Heart left ventricle (tissue), 16 donors: ENCODE results near the gene COL17A1. TPM values are rescaled to one million over a fixed set of nuclear protein-coding genes. Genes with fewer than 3 reads are reported as not detected.

Experiments used
- ATAC-seq, 4 donors: fragments of 200-7000 bp; cut with Tn5 transposase; one replicate each; pipeline ENCODE4 v1.9.1; 2020 to 2022; ENCODE audit warnings: moderate library complexity in 4 of 4, mild to moderate bottlenecking in 3 of 4, moderate number of reproducible peaks in 1 of 4
- DNase-seq, 5 donors: peaks; one replicate each; pipeline ENCODE4 v3.0.0-alpha.2; 2020
- H3K27ac ChIP-seq, 12 donors: fragments of 200-600 bp; sonication (generic) in 4 of 12; one replicate each; pipeline versions ENCODE4 v1.5.0 to v1.8.0; 2016 to 2022; ENCODE audit warnings: mild to moderate bottlenecking in 2 of 12
- H3K27me3 ChIP-seq, 9 donors: fragments of 200-600 bp; sonication (generic) in 2 of 9; one replicate each; pipeline versions ENCODE4 v1.5.1 to v1.8.0; 2016 to 2022; ENCODE audit warnings: mild to moderate bottlenecking in 3 of 9
- H3K36me3 ChIP-seq, 9 donors: fragments of 200-600 bp; sonication (generic) in 2 of 9; one replicate each; pipeline versions ENCODE4 v1.5.0 to v1.8.0; 2018 to 2022; ENCODE audit warnings: mild to moderate bottlenecking in 2 of 9
- H3K4me1 ChIP-seq, 12 donors: fragments of 200-600 bp; sonication (generic) in 4 of 12; one replicate each; pipeline versions ENCODE4 v1.5.0 to v1.8.0; 2016 to 2022; ENCODE audit warnings: mild to moderate bottlenecking in 3 of 12
- H3K4me3 ChIP-seq, 12 donors: fragments of 200-600 bp; sonication (generic) in 4 of 12; one replicate each; pipeline versions ENCODE4 v1.5.0 to v1.8.0; 2017 to 2022; ENCODE audit warnings: mild to moderate bottlenecking in 9 of 12, moderate library complexity in 4 of 12
- H3K9me3 ChIP-seq, 12 donors: fragments of 200-600 bp; sonication (generic) in 4 of 12; one replicate each; pipeline versions ENCODE4 v1.5.0 to v1.8.0; 2016 to 2022; ENCODE audit warnings: mild to moderate bottlenecking in 1 of 12
- POLR2A ChIP-seq, 2 donors: fragments of 450-650 bp; IDR thresholded peaks; one replicate each; pipeline ENCODE4 v1.6.1; 2017; ENCODE audit warnings: antibody characterized with exemption in 2 of 2, mild to moderate bottlenecking in 2 of 2, moderate library complexity in 2 of 2
- WGBS, 4 donors: extraction: QIAGEN DNeasy Blood & Tissue Kit in 2 of 4; methylation state at CpG; one replicate each; pipeline versions ENCODE4 v1.1.5 to v1.1.7; 2013 to 2018; 5-methylcytosine and 5-hydroxymethylcytosine counted together
- intact Hi-C, 10 donors: fragments of 100-400 bp; cut with DNase I; formaldehyde crosslinking; loops; one replicate each; pipeline versions ENCODE4 v1.11.1 to v1.14.2; 2022
- polyA plus RNA-seq, 2 donors: library from polyadenylated mRNA; stranded (reverse); fragments of 200-250 nt; gene quantifications; one replicate each; pipeline ENCODE4 v1.2.3, GENCODE V29; 2013
- total RNA-seq, 9 donors: library from RNA; depleted of rRNA in 2 of 9; stranded (reverse); fragments of >200 nt in 2 of 9; fragmentation: NEBNext Ultra II Directional in 3 of 9; extraction: Animal tissue kit (Norgen Biotek cat#: 25700) in 3 of 9; gene quantifications; one replicate each; pipeline versions ENCODE4 v1.1.0 to v1.2.4, GENCODE V29; 2016 to 2023
- TF ChIP-seq, protein P1 (sequence below), 12 donors: fragments of 200-600 bp; sonication (generic) in 4 of 12; IDR thresholded peaks; one replicate each; pipeline versions ENCODE4 v1.5.0 to v1.8.0; 2018 to 2022; ENCODE audit warnings: antibody characterized with exemption in 12 of 12, mild to moderate bottlenecking in 5 of 12
- donor health status: ischemic (EF 13 %, LVEDD 7.1; RV severe dilation, severe dysfunction).
- donor health status: healthy with polysubstance abuse.
- donor health status: DM: no; HTN: yes; CAD: no.
- donor health status: DM: no; HTN: no; CAD: no.
- donor health status: ischemic (EF 25% LVEDD 6.9; RV normal size, moderate dysfunction).
- donor health status: ischemic (EF 25% LVEDD 5.7; RV mildly dilated, moderate dysfunction).
- donor health status: healthy.
- donor health status: DM: yes; HTN: yes; CAD: no.
- donor health status: ischemic (EF 35%, LVEDD 5.7; RV mildly dilated, moderate dysfunction).
- donor health status: nonischemic (EF 11% LVEDD 7.7; RV severe dilation, severe dysfunction).
- donor health status: DM: yes; HTN: yes; CAD: no.
- donor health status: PGD.
- donor health status: ischemic (EF 29% LVEDD 5.4; RV normal size, mild dysfunction).
- donor health status: nonischemic (EF 23%, LVEDD 6.1; RV moderate dilation, normal function).

The COL17A1 gene
- total and polyA plus RNA-seq, 11 donors = 0.28 to 2.2 (median 0.37) TPM; not detected in 6

DNA sequence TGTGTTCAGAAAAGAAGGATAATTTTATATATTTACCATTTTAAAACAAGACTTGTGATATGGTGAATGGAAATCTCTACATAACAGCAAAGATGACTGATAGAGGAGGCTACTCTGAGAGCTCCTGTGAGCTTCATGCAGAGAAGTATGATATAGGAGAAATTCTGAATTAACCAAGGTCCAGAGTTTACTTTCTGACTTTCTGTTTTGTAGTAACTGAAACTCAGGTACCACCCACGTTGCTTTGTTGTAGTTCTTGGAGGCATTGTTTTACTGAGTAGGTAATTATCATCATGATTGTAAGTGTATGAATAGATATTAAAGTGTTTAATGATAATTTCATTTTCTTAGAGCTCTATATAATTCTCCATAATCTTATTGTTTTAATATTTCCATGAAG lies 18.3 kb upstream of the COL17A1 start:
- Histone ChIP-seq H3K4me1 (no peaks in the 10 kb centered on the region), H3K9me3 (no peaks in the 10 kb centered on the region), H3K4me3 (no peak overlapping the region), H3K27me3 (no peaks in the 10 kb centered on the region), H3K27ac (no peak overlapping the region), H3K36me3 (no peaks in the 10 kb centered on the region)
- ATAC-seq (no peak), DNase-seq (no peak)
- WGBS, 4 donors = 54 to 75% (median 59%) methylated on average over 1 of the region's 1 CpG
- no peak for TF ChIP-seq POLR2A (IDR thresholded peaks at IDR 0.05)
- TF ChIP-seq, protein P1, sequence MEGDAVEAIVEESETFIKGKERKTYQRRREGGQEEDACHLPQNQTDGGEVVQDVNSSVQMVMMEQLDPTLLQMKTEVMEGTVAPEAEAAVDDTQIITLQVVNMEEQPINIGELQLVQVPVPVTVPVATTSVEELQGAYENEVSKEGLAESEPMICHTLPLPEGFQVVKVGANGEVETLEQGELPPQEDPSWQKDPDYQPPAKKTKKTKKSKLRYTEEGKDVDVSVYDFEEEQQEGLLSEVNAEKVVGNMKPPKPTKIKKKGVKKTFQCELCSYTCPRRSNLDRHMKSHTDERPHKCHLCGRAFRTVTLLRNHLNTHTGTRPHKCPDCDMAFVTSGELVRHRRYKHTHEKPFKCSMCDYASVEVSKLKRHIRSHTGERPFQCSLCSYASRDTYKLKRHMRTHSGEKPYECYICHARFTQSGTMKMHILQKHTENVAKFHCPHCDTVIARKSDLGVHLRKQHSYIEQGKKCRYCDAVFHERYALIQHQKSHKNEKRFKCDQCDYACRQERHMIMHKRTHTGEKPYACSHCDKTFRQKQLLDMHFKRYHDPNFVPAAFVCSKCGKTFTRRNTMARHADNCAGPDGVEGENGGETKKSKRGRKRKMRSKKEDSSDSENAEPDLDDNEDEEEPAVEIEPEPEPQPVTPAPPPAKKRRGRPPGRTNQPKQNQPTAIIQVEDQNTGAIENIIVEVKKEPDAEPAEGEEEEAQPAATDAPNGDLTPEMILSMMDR (IDR thresholded peaks at IDR 0.05) = no peak
- intact Hi-C loops = no loop called here

DNA sequence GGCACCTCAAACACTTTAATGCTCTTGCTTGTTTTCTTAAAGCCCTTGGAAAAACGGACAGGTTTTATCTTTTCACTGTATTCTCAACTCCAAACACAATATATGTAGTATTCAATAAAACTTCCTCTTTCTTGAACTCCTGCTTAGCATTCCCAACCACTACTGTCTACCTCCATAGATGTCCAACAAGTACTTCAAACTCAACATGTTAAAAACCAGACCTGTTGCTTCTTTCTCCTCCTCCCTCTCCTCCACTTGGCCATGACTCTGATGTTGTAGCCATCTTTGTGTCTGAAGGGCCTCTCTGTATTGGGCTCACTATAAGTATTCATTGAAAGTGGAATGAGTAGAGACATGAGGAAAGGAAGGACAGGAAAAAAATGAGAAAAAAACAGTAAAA lies 16.2 kb upstream of the COL17A1 start:
- intact Hi-C loops = no loop called here
- no peaks in the 10 kb centered on the region for H3K27me3 ChIP-seq
- TF ChIP-seq, protein P1 (IDR thresholded peaks at IDR 0.05) = no peak
- TF ChIP-seq POLR2A (IDR thresholded peaks at IDR 0.05) = no peak
- no peak for ATAC-seq
- no peak overlapping the region for H3K27ac ChIP-seq
- no peak for DNase-seq
- peaks cover 0 to 5% (median 0%) of the 10 kb centered on the region in 12 donors for H3K9me3 ChIP-seq
- no peaks in the 10 kb centered on the region for H3K36me3 ChIP-seq
- H3K4me1 ChIP-seq = no peaks in the 10 kb centered on the region
- no peak overlapping the region for H3K4me3 ChIP-seq
- WGBS, 4 donors = 59 to 83% (median 67%) methylated on average over 1 of the region's 1 CpG

DNA sequence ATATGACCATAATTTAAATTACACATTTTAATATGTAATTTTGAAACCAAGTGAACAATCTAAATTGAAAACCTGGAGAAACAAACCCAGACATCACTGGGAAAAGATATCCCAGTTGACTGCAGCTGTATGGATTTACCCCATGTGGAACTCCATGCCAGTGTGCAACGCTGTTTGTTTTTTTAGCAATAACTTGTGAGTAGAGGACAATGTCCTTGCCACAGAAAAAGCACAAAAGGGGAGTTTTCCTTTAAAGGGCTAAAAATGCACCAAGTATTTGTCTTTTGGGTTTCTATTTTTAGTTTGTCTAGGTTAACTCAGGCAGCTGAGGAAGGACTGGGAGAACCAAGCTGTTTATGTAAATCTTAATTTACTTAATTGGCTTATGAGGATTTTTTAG lies 15.1 kb upstream of the COL17A1 start:
- ATAC-seq (no peak), DNase-seq (no peak)
- Histone ChIP-seq H3K36me3 (no peaks in the 10 kb centered on the region), H3K27me3 (no peaks in the 10 kb centered on the region), H3K4me1 (no peaks in the 10 kb centered on the region), H3K4me3 (no peak overlapping the region), H3K9me3 (peaks cover 0 to 8% (median 0%) of the 10 kb centered on the region in 12 donors), H3K27ac (no peak overlapping the region)
- 0 to 14% (median 0%) methylated on average over 1 of the region's 1 CpG for WGBS, 4 donors
- intact Hi-C loops = no loop called here
- no peak for TF ChIP-seq POLR2A (IDR thresholded peaks at IDR 0.05)
- TF ChIP-seq, protein P1 (IDR thresholded peaks at IDR 0.05) = no peak

DNA sequence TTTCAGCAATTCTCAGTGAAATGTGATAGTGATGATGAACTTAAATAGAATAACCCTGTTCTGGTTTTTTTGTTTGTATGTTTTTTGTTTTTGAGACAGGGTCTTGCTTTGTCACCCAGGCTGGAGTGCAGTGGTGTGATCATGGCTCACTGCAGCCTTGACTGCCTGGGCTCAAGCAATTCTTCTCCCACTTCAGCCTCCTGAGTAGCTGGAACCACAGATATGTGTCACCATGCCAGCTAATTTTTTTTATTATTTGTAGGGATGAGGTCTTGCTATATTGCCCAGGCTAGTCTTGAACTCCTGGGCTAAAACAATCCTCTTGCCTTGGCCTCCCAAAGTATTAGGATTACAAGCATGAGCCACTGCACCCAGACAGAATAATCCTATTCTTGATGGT lies 14.3 kb upstream of the COL17A1 start:
- Histone ChIP-seq H3K27me3 (no peaks in the 10 kb centered on the region), H3K9me3 (peaks cover 0 to 8% (median 0%) of the 10 kb centered on the region in 12 donors), H3K27ac (no peak overlapping the region), H3K4me3 (no peak overlapping the region), H3K4me1 (no peaks in the 10 kb centered on the region), H3K36me3 (no peaks in the 10 kb centered on the region)
- no peak for TF ChIP-seq POLR2A (IDR thresholded peaks at IDR 0.05)
- TF ChIP-seq, protein P1 (IDR thresholded peaks at IDR 0.05) = no peak
- intact Hi-C loops = no loop called here
- DNase-seq (no peak), ATAC-seq (no peak)
